Measurements from ENCODE around the gene TAX1BP1. TPM values are rescaled to one million over a fixed set of nuclear protein-coding genes. Genes with fewer than 3 reads are reported as not detected.

TAX1BP1 gene
- total RNA-seq, 1 experiment from 2014 or later, result 69.9 TPM

DNA sequence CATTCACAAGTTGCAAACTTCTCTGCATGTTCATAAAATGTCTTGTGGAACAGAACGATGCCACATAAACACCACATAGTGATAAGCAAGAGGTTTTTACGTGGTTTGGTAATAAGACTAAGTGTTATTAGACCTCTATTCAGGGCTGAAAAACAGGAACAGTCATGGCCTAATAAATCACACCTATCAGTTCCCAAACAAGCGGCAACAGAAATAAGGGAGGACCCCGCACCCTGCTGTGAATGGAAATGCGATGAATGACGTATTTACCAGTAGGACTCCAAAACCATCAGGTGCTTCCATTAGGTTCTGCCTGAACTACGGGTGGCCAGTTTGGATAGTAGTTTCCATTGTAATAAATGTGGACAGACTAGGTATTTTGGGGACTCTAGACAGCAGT, 129.1 kb downstream of the TAX1BP1 start:
- TF ChIP-seq NR2C2 (CRISPR knock-in tag; IDR thresholded peaks at IDR 0.05) (no peak), ETV6 (CRISPR knock-in tag; IDR thresholded peaks at IDR 0.05) (no peak), FOXK1 (CRISPR knock-in tag; IDR thresholded peaks at IDR 0.05) (no peak), NR1H2 (CRISPR knock-in tag; IDR thresholded peaks at IDR 0.05) (no peak), HMGA2 (CRISPR knock-in tag; IDR thresholded peaks at IDR 0.05) (no peak), IRF2 (CRISPR knock-in tag; IDR thresholded peaks at IDR 0.05; ENCODE audit: borderline replicate concordance, low read depth) (no peak)
- TF ChIP-seq, protein P1, sequence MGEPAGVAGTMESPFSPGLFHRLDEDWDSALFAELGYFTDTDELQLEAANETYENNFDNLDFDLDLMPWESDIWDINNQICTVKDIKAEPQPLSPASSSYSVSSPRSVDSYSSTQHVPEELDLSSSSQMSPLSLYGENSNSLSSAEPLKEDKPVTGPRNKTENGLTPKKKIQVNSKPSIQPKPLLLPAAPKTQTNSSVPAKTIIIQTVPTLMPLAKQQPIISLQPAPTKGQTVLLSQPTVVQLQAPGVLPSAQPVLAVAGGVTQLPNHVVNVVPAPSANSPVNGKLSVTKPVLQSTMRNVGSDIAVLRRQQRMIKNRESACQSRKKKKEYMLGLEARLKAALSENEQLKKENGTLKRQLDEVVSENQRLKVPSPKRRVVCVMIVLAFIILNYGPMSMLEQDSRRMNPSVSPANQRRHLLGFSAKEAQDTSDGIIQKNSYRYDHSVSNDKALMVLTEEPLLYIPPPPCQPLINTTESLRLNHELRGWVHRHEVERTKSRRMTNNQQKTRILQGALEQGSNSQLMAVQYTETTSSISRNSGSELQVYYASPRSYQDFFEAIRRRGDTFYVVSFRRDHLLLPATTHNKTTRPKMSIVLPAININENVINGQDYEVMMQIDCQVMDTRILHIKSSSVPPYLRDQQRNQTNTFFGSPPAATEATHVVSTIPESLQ (CRISPR knock-in tag; IDR thresholded peaks at IDR 0.05), result no peak
- TF ChIP-seq, protein P2, sequence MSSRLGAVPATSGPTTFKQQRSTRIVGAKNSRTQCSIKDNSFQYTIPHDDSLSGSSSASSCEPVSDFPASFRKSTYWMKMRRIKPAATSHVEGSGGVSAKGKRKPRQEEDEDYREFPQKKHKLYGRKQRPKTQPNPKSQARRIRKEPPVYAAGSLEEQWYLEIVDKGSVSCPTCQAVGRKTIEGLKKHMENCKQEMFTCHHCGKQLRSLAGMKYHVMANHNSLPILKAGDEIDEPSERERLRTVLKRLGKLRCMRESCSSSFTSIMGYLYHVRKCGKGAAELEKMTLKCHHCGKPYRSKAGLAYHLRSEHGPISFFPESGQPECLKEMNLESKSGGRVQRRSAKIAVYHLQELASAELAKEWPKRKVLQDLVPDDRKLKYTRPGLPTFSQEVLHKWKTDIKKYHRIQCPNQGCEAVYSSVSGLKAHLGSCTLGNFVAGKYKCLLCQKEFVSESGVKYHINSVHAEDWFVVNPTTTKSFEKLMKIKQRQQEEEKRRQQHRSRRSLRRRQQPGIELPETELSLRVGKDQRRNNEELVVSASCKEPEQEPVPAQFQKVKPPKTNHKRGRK (CRISPR knock-in tag; IDR thresholded peaks at IDR 0.05; ENCODE audit: borderline replicate concordance), result no peak
- TF ChIP-seq, protein P3, sequence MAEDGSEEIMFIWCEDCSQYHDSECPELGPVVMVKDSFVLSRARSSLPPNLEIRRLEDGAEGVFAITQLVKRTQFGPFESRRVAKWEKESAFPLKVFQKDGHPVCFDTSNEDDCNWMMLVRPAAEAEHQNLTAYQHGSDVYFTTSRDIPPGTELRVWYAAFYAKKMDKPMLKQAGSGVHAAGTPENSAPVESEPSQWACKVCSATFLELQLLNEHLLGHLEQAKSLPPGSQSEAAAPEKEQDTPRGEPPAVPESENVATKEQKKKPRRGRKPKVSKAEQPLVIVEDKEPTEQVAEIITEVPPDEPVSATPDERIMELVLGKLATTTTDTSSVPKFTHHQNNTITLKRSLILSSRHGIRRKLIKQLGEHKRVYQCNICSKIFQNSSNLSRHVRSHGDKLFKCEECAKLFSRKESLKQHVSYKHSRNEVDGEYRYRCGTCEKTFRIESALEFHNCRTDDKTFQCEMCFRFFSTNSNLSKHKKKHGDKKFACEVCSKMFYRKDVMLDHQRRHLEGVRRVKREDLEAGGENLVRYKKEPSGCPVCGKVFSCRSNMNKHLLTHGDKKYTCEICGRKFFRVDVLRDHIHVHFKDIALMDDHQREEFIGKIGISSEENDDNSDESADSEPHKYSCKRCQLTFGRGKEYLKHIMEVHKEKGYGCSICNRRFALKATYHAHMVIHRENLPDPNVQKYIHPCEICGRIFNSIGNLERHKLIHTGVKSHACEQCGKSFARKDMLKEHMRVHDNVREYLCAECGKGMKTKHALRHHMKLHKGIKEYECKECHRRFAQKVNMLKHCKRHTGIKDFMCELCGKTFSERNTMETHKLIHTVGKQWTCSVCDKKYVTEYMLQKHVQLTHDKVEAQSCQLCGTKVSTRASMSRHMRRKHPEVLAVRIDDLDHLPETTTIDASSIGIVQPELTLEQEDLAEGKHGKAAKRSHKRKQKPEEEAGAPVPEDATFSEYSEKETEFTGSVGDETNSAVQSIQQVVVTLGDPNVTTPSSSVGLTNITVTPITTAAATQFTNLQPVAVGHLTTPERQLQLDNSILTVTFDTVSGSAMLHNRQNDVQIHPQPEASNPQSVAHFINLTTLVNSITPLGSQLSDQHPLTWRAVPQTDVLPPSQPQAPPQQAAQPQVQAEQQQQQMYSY (CRISPR knock-in tag; IDR thresholded peaks at IDR 0.05), result no peak
- TF ChIP-seq, protein P4, sequence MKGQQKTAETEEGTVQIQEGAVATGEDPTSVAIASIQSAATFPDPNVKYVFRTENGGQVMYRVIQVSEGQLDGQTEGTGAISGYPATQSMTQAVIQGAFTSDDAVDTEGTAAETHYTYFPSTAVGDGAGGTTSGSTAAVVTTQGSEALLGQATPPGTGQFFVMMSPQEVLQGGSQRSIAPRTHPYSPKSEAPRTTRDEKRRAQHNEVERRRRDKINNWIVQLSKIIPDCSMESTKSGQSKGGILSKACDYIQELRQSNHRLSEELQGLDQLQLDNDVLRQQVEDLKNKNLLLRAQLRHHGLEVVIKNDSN (CRISPR knock-in tag; IDR thresholded peaks at IDR 0.05), result no peak
- H3K4me1 Mint-ChIP-seq, result peaks cover 46% of the 10 kb centered on the region
- POLR2A ChIA-PET, result no interaction called here
- no peak overlapping the region for H3K4me3 Mint-ChIP-seq
- ATAC-seq (no peak), DNase-seq (ENCODE audit: low spot score) (no peak)
- H3K27me3 Mint-ChIP-seq (ENCODE audit: low read depth), result no peaks in the 10 kb centered on the region
- CTCF ChIA-PET, result no interaction called here
- no peak overlapping the region for H3K27ac Mint-ChIP-seq
- H3K9me3 Mint-ChIP-seq, result no peaks in the 10 kb centered on the region
- no peaks in the 10 kb centered on the region for H3K36me3 Mint-ChIP-seq

DNA sequence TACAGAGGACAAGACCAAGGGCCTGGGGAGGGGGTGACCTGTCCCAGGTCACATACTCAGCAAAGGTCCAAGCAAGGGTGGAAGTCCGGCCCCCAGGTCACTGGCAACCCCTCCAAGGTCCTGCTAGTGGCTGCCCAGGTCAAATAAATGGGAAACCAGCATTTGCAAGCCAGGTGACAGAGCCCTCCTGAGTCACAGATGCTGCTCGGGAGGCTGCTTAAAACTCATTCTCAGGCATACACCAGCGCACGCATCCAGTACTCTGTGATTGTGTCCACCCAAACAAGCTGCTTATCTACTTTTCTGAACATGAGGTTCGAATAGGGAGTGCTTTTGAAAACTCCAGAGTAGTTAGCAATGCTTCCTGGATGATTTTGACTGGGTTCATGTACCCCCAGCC, 130.6 kb downstream of the TAX1BP1 start:
- Mint-ChIP-seq H3K9me3 (no peaks in the 10 kb centered on the region), H3K4me1 (peaks cover 48% of the 10 kb centered on the region), H3K27me3 (ENCODE audit: low read depth) (no peaks in the 10 kb centered on the region), H3K27ac (no peak overlapping the region), H3K36me3 (no peaks in the 10 kb centered on the region), H3K4me3 (no peak overlapping the region)
- CTCF ChIA-PET, result no interaction called here
- ATAC-seq (no peak), DNase-seq (ENCODE audit: low spot score) (no peak)
- POLR2A ChIA-PET, result no interaction called here
- TF ChIP-seq CREM (CRISPR knock-in tag; IDR thresholded peaks at IDR 0.05) (no peak), PRRX2 (CRISPR knock-in tag; IDR thresholded peaks at IDR 0.05) (no peak), ELF4 (CRISPR knock-in tag; IDR thresholded peaks at IDR 0.05; ENCODE audit: low read depth) (no peak), ZBTB21 (CRISPR knock-in tag; IDR thresholded peaks at IDR 0.05; ENCODE audit: borderline replicate concordance) (no peak), ZNF232 (CRISPR knock-in tag; IDR thresholded peaks at IDR 0.05) (no peak), TP53 (CRISPR knock-in tag; IDR thresholded peaks at IDR 0.05) (no peak), ZNF263 (CRISPR knock-in tag; IDR thresholded peaks at IDR 0.05; ENCODE audit: low read depth) (no peak)
- TF ChIP-seq, protein P5, sequence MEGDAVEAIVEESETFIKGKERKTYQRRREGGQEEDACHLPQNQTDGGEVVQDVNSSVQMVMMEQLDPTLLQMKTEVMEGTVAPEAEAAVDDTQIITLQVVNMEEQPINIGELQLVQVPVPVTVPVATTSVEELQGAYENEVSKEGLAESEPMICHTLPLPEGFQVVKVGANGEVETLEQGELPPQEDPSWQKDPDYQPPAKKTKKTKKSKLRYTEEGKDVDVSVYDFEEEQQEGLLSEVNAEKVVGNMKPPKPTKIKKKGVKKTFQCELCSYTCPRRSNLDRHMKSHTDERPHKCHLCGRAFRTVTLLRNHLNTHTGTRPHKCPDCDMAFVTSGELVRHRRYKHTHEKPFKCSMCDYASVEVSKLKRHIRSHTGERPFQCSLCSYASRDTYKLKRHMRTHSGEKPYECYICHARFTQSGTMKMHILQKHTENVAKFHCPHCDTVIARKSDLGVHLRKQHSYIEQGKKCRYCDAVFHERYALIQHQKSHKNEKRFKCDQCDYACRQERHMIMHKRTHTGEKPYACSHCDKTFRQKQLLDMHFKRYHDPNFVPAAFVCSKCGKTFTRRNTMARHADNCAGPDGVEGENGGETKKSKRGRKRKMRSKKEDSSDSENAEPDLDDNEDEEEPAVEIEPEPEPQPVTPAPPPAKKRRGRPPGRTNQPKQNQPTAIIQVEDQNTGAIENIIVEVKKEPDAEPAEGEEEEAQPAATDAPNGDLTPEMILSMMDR (IDR thresholded peaks at IDR 0.05), result no peak
- TF ChIP-seq, protein P1 (CRISPR knock-in tag; IDR thresholded peaks at IDR 0.05), result no peak
- TF ChIP-seq, protein P4 (CRISPR knock-in tag; IDR thresholded peaks at IDR 0.05), result no peak
- TF ChIP-seq, protein P6, sequence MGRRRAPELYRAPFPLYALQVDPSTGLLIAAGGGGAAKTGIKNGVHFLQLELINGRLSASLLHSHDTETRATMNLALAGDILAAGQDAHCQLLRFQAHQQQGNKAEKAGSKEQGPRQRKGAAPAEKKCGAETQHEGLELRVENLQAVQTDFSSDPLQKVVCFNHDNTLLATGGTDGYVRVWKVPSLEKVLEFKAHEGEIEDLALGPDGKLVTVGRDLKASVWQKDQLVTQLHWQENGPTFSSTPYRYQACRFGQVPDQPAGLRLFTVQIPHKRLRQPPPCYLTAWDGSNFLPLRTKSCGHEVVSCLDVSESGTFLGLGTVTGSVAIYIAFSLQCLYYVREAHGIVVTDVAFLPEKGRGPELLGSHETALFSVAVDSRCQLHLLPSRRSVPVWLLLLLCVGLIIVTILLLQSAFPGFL (CRISPR knock-in tag; IDR thresholded peaks at IDR 0.05; ENCODE audit: borderline replicate concordance), result no peak
- TF ChIP-seq, protein P7, sequence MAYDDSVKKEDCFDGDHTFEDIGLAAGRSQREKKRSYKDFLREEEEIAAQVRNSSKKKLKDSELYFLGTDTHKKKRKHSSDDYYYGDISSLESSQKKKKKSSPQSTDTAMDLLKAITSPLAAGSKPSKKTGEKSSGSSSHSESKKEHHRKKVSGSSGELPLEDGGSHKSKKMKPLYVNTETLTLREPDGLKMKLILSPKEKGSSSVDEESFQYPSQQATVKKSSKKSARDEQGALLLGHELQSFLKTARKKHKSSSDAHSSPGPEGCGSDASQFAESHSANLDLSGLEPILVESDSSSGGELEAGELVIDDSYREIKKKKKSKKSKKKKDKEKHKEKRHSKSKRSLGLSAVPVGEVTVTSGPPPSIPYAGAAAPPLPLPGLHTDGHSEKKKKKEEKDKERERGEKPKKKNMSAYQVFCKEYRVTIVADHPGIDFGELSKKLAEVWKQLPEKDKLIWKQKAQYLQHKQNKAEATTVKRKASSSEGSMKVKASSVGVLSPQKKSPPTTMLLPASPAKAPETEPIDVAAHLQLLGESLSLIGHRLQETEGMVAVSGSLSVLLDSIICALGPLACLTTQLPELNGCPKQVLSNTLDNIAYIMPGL (CRISPR knock-in tag; IDR thresholded peaks at IDR 0.05), result no peak
